Skeletal muscle tissue (tissue), 4 donors: ENCODE data around the gene ULBP2. TPM values are rescaled to one million over a fixed set of nuclear protein-coding genes. Genes with fewer than 3 reads are reported as not detected.
A peak's percentile ranks its signal among the peaks of the same experiment; 100 is the strongest.
"Not testable (repeated sequence)": the region's sequence is repeated elsewhere in the genome, so short reads cannot be mapped to it uniquely, and the experiment has no call there.

Experiments used
- H3K27ac ChIP-seq: one replicate; pipeline ENCODE4 v1.7.0; 2013; ENCODE audit warnings: mild to moderate bottlenecking, low read depth, low read length, inconsistent platforms
- H3K27me3 ChIP-seq, 3 donors: one replicate each; pipeline ENCODE4 v1.7.0; 2013; ENCODE audit warnings: low read length in 3 of 3; ENCODE audit not compliant: control insufficient read depth in 3 of 3, insufficient read depth in 3 of 3
- H3K36me3 ChIP-seq, 3 donors: one replicate each; pipeline ENCODE4 v1.7.0; 2013; ENCODE audit warnings: low read length in 3 of 3; ENCODE audit not compliant: control insufficient read depth in 3 of 3, insufficient read depth in 3 of 3
- H3K4me1 ChIP-seq, 3 donors: one replicate each; pipeline ENCODE4 v1.7.0; 2013; ENCODE audit warnings: low read length in 3 of 3, mild to moderate bottlenecking in 3 of 3; ENCODE audit not compliant: control insufficient read depth in 3 of 3, insufficient read depth in 3 of 3
- H3K4me3 ChIP-seq, 3 donors: one replicate each; pipeline ENCODE4 v1.7.0; 2013; ENCODE audit warnings: low read length in 3 of 3
- H3K9ac ChIP-seq, 3 donors: one replicate each; pipeline ENCODE4 v1.7.0; 2013; ENCODE audit warnings: low read length in 3 of 3, mild to moderate bottlenecking in 3 of 3, moderate library complexity in 2 of 3, low read depth in 1 of 3
- H3K9me3 ChIP-seq, 3 donors: one replicate each; pipeline ENCODE4 v1.7.0; 2013; ENCODE audit warnings: low read length in 3 of 3; ENCODE audit not compliant: control insufficient read depth in 3 of 3
- total RNA-seq: library from RNA; depleted of rRNA; stranded (reverse); fragments of >200 nt; gene quantifications from one replicate; pipeline ENCODE4 v1.2.3, GENCODE V29; 2014
- donor health status: Osteomylitis.

The ULBP2 gene
- total RNA-seq, 1 donor from 2014 or later, result not detected

DNA sequence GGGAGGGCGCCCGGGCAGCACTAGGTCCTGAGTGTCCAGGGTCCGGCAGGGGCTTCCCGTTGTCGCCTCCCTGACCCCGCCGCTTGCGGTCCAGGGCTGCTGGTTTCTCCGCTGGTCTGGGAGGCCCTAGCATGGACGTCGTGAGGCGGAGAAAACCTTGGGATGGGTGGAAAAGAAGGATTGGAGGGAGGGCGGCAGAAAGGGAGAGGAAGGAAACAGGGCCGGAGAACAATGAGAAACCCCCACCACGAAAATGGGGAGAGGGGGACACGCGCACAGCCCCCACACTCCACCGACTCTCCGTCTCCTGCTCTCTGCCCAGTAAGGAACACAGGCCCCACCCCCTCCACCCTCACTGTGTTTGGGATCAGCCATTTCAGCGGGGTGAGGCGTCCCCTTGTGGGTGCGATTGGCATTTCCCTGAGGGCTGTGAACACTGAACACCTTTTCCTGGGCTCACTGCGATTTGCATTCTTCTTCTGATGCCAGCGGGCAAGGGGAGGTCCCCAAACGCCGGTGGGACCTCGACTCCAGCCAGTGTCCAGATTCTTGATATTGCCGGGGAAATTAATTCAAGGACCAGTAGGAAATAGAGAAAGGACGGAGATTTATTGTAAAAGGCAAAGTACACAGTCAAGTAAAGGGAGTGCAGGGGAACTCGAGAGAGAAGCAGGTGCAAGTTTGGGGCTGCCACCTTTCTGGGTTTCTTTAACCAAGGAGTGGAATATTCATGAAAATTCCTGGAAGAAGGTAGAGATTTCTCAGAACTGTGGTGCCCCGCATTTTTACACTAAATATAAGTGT is 15.6 kb upstream of the ULBP2 start:
- peak overlapping the region; percentile 33 to 72 (median 64) for H3K9ac ChIP-seq

DNA sequence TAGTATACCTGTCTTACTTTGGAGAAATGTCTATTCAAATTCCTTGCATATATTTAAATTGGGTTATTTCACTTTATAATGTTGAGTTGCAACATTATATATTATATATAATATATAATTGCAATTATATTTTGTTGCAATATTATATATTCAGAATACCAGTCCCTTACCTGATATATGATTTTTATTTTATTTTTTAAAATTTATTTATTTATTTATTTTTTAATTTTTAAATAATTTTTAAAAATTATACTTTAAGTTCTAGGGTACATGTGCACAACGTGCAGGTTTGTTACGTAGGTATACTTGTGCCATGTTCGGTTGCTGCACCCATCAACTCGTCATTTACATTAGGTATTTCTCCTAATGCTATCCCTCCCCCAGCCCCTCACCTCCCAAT is 14.8 kb upstream of the ULBP2 start:
- H3K27ac ChIP-seq, H3K9me3 ChIP-seq, H3K9ac ChIP-seq, H3K4me3 ChIP-seq, H3K36me3 ChIP-seq: not testable (repeated sequence)
- peaks cover 7 to 42% (median 15%) of the 10 kb centered on the region in 3 donors for H3K27me3 ChIP-seq
- H3K4me1 ChIP-seq, result peaks cover 20 to 28% (median 27%) of the 10 kb centered on the region in 3 donors

More for the DNA sequence above, 15.6 kb upstream of the ULBP2 start:
- H3K9me3 ChIP-seq, result no peaks in the 10 kb centered on the region
- H3K4me3 ChIP-seq, result peak overlapping the region; percentile 65 to 79 (median 74)
- H3K4me1 ChIP-seq, result peaks cover 20 to 28% (median 25%) of the 10 kb centered on the region in 3 donors
- H3K27ac ChIP-seq, result no peak overlapping the region
- peaks cover 11 to 51% (median 13%) of the 10 kb centered on the region in 3 donors for H3K27me3 ChIP-seq
- H3K36me3 ChIP-seq, result no peaks in the 10 kb centered on the region

GRCh38 chr6:149929422-149929821 is 12.4 kb upstream of the ULBP2 start:
- peaks cover 7 to 13% (median 13%) of the 10 kb centered on the region in 3 donors for H3K4me1 ChIP-seq
- peaks cover 12 to 39% (median 30%) of the 10 kb centered on the region in 3 donors for H3K27me3 ChIP-seq

GRCh38 chr6:149931501-149931900 is 10.3 kb upstream of the ULBP2 start:
- Histone ChIP-seq H3K4me3 (no peak overlapping the region), H3K9me3 (no peaks in the 10 kb centered on the region), H3K36me3 (no peaks in the 10 kb centered on the region), H3K27ac (no peak overlapping the region), H3K9ac (no peak overlapping the region), H3K27me3 (peaks cover 31 to 48% (median 48%) of the 10 kb centered on the region in 3 donors), H3K4me1 (peaks cover 0 to 2% (median 0%) of the 10 kb centered on the region in 3 donors)

More at GRCh38 chr6:149929422-149929821, 12.4 kb upstream of the ULBP2 start:
- H3K36me3 ChIP-seq, result no peaks in the 10 kb centered on the region
- H3K9me3 ChIP-seq, result no peaks in the 10 kb centered on the region
- H3K9ac ChIP-seq, result no peak overlapping the region
- no peak overlapping the region for H3K4me3 ChIP-seq
- H3K27ac ChIP-seq, result no peak overlapping the region

GRCh38 chr6:149933036-149933435 is 8.8 kb upstream of the ULBP2 start:
- no peak overlapping the region for H3K4me3 ChIP-seq
- H3K36me3 ChIP-seq, result no peaks in the 10 kb centered on the region
- peaks cover 42 to 62% (median 56%) of the 10 kb centered on the region in 3 donors for H3K27me3 ChIP-seq
- H3K4me1 ChIP-seq, result peaks cover 0 to 2% (median under 1%) of the 10 kb centered on the region in 3 donors
- H3K9me3 ChIP-seq, result no peaks in the 10 kb centered on the region
- H3K27ac ChIP-seq, result no peak overlapping the region
- H3K9ac ChIP-seq, result no peak overlapping the region

DNA sequence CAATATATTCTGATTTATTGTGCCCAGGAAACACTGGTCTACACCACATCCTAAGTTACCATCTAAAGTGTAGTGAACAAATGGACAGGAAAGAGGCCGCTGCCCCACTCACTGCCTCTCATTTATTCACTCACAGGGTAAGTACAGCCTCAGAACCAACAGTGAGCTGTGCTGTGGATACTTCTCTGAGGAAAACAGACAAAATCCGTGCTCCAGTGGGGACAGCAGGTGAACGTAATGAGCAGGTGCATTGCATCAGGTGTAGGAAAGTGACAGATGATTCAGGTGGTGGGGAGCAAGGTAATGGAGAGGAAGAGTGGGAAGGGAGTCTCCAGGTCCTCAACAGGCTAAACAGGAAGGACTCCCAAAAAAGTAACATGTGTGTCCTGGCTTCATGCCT is 8.4 kb upstream of the ULBP2 start:
- Histone ChIP-seq H3K4me1 (peaks cover 4 to 6% (median 5%) of the 10 kb centered on the region in 3 donors), H3K9ac (no peak overlapping the region), H3K27me3 (peaks cover 46 to 67% (median 60%) of the 10 kb centered on the region in 3 donors), H3K27ac (no peak overlapping the region), H3K9me3 (no peaks in the 10 kb centered on the region), H3K4me3 (no peak overlapping the region), H3K36me3 (no peaks in the 10 kb centered on the region)

DNA sequence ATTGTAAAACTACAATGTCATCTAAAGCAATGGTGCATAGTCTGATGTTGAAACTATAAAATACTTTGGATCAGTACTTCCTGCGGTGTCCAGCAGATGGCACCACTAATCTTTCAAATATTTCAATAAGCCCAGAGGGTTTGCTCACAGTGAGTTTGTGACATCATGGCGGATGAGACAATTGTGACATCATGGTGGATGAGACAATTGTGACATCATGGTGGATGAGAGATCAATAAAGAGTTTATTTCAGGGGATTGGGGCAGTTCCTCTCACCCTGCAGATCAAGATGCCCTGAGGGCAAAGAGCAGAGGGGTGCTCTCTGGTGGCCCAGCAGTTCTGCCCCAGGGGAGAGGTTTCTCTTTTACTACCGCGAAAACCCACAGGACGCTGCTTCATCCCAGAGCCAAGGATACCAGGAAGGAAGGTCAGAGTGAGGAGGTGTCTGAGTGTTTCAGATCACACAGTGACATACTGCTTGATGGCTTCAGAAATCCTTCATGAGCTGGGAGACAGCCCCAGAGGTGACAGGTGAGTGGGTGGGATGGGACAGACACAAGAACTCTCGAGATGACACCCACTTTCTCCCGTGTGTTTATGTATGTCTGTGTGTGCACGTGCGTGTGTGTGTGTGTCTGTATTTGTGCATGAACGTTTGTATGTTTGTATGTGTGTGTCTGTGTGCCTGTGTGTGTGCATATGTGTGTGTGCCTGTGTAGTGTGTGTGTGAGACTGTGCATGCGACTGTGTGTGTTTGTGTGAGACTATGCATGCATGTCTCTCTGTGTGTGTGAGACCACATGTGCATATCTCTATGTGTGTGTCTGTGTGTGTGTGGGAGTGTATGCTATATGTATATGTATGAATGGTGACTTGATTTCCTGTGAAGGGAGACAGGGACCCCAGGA is 7.3 kb upstream of the ULBP2 start:
- Histone ChIP-seq H3K4me3 (no peak overlapping the region), H3K27ac (no peak overlapping the region), H3K36me3 (no peaks in the 10 kb centered on the region), H3K4me1 (peaks cover 11 to 14% (median 13%) of the 10 kb centered on the region in 3 donors), H3K27me3 (peaks cover 50 to 70% (median 64%) of the 10 kb centered on the region in 3 donors), H3K9me3 (no peaks in the 10 kb centered on the region), H3K9ac (no peak overlapping the region)

GRCh38 chr6:149935246-149935645 is 6.6 kb upstream of the ULBP2 start:
- Histone ChIP-seq H3K27me3 (peaks cover 57 to 74% (median 68%) of the 10 kb centered on the region in 3 donors), H3K9me3 (no peaks in the 10 kb centered on the region), H3K36me3 (no peaks in the 10 kb centered on the region), H3K4me1 (peaks cover 11 to 14% (median 13%) of the 10 kb centered on the region in 3 donors), H3K4me3 (no peak overlapping the region), H3K27ac (no peak overlapping the region), H3K9ac (no peak overlapping the region)

GRCh38 chr6:149935668-149936067 is 6.1 kb upstream of the ULBP2 start:
- Histone ChIP-seq H3K27me3 (peaks cover 62 to 75% (median 69%) of the 10 kb centered on the region in 3 donors), H3K4me3 (no peak overlapping the region), H3K36me3 (no peaks in the 10 kb centered on the region), H3K27ac (no peak overlapping the region), H3K4me1 (peaks cover 11 to 14% (median 13%) of the 10 kb centered on the region in 3 donors), H3K9ac (no peak overlapping the region), H3K9me3 (no peaks in the 10 kb centered on the region)
